Stimulated activated CD4-positive, alpha-beta T cell treated with anti-CD3 and anti-CD28 coated beads, Interleukin-4, amount 100 ng/mL, for 24 hours (primary cell): Measurements from ENCODE around the gene SVIL.
"Not testable (repeated sequence)": the region's sequence is repeated elsewhere in the genome, so short reads cannot be mapped to it uniquely, and the experiment has no call there.

ENCODE experiments used
- DNase-seq: peaks from one replicate; pipeline ENCODE4 v3.0.0-alpha.2; 2020

Gene SVIL

DNA sequence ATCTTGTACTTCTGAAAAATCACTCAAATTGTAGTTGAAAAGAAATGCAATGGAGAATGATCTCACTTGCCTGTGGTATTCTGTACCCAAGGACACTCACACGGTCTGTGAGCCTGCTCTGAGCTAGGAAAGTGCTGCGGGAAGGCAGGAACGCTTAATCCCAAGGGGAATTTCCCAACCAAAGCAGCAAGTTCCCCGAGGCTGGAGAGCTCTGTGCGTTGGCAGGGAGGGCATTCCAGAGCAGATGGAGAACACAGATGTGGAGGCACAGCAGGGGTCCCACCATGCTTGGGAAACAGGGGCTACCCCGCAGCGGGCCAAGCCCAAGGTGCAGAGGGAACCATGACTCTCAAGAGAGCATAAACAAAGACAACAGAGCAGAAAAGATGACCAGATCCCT lies 13.6 kb downstream of the SVIL start:
- no peak for DNase-seq

DNA sequence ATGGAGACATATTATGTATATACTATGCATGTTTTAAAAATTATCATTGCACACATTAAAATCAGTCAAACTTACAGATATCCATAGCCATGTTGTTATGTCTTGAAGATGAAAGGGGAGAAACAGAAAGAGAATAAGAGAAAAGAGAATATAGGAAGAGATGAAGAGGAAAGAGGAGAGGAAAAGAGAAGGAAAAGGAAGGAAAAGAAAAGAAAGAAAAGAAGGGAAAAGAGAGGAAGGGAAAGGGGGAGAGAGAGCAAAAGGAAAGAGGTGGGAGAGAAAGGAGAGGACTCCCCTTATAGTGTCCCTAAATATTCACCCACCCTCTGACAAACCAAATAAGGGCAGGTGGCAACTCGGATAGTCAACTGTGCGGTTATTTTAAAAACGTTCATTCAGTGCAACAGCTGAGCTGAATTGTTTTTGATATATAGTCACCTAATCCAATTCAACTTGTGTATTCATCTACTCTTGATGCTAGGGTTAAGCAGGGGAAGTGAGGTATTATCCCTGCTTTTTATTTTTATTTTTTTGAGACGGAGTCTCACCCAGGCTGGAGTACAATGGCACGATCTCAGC lies 14.6 kb downstream of the SVIL start:
- no peak for DNase-seq

DNA sequence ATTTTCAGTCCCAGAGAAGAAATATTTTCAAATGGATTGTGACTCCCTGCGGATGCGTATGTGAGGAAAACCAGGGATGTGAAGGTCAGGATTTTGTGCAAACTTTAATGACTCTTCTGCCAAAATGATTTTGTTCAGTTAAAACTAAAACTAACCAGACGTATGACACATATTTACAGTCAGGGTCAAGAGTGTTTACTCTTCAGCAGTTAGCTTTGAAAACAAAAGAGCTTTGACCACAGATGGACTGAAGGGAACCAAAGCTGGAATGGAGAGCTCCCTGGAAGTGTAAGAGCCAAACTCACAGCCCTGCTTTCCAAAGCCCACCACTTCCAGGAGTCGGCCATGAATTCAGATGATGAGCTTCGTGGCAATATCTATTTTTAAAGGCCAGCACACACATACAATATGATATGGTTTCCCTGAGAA lies 15.5 kb downstream of the SVIL start:
- no peak for DNase-seq

DNA sequence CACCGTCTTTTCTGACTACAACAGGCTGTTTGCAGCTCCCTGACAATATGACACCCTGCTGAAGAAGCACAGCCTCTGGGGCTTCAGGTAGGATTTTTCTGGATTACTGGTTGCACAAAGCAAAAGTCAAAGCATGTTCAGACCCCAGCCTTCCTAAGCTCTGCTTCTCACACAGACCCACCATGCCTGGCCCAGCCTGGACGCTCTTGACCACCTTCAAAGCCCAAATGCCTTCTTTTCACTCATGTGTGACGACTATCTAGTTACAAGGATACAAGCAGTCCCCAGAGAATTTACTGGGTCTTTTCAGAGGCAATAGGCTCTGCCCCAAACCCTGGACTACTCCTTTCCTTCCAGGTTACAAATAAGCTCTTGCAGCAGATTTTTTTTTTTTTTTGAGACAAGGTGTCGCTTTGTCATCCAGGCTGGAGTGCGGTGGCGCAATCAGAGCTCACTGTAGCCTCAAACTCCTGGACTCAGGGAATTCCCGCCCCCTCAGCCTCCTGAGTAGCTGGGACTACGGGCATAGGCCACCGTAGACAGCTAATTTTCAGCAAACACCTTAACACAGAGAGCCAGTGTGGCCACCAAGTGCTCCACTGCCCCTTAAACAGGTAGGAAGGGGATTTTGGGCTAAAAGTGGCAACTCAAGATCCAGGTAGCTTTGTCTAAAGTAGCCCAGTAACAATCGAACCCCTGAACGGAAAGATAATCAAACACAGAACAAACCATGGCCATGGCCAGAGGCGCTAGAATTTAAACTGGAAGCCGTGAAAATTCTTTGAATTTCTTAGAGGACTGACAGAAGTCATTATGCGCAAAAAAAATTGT lies 16.2 kb downstream of the SVIL start:
- no peak for DNase-seq

DNA sequence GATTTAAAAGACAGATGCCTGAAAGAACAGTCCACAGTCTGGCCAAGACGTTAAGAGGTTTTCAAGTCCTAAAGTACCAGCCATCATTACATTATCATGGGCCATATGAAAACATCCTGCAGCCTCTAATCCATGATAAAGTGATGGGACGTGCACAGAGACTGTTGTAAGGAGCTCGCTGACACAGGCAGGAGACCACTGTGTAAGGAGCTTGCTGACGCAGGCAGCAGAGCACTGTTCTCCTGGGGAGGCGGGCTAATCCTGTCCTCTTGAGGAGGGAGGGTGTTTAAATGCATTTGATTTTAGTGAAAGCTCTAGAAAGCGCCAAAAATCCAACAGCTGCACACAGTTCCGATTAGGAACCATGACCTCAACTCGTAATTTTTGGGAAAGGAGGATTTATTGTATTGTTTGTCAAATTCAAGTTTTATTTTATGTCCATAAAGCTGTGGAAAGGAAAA lies 16.9 kb downstream of the SVIL start:
- no peak for DNase-seq

DNA sequence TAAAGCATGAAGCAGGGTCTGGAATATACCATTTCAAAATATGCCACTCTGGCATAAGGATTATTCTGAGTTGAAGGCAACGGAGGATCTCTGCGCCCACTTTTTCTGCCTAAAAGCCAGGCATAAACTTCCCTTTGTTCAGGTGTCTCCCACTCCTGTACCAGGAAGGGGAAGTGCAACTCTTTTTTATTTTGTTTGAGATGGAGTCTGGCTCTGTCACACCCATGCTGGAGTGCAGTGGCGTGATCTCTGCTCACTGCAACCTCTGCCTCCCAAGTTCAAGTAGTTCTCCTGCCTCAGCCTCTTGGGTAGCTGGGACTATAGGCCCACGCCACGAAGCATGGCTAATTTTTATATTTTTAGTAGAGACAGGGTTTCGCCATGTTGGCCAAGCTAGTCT lies 18.2 kb downstream of the SVIL start:
- DNase-seq, result no peak

DNA sequence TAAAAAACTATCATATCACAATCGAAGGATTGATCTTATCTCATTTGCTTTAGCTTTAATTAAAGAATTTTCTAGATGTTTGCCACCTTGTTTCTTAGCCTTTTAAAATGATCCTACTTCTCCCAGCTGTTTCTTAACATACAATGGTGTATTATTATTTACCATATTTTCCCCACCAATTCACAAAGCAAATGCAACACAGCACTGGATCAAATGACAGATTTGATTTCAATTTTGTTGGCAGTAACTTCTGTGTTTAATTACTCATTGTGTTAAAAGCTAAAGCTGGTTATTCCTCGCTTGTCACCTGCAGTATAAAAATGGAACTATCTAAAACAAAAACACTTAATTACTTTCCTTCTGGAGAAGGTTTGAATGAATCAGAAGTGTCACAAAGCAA lies 19.6 kb downstream of the SVIL start:
- DNase-seq, result no peak

DNA sequence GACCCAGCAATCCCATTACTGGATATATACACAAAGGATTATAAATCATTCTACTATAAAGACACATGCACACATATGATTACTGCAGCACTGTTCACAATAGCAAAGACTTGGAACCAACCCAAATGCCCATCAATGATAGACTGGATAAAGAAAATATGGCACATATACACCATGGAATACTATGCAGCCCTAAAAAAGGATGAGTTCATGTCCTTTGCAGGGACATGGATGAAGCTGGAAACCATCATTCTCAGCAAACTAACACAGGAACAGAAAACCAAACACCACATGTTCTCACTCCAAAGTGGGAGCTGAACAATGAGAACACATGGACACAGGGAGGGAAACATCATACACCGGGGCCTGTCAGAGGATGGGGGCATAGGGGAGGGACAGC lies 20.5 kb downstream of the SVIL start:
- not testable (repeated sequence) for DNase-seq

DNA sequence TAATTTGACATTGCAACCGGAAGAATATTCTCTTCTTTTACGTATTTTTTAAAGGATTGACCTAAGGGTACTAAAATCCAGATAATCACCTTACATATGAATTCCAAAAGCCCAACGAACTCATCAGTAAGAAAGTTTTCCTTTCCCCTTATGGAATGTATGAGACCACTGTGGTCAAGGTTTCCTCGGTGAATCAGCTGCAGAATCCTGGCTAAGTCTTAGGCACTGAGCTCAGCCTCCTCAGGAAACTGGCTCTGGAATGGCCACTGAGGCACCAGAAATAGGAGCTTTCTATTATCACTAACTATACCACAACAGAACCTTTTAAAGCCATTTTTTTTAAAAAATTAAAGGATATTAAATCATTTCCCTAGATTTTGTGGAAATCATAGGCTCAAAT lies 21.0 kb downstream of the SVIL start:
- DNase-seq, result no peak

DNA sequence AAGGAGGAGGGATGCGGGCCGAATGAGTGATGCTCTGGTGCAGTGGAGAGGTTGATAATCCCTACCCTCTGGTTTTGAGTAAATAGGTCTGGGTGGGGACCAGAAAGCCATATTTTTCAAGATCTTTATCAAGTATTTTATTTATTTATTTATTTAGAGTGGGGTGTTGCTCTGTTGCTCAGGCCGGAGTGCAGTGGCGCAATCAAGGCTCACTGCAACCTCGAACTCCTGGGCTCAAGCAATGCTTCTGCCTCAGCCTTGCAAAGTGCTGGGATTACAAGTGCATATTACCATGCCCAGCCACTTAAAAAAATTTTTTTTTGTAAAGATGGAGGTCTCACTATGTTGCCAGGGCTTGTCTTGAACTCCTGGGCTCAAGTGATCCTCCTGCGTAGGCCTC lies 21.6 kb downstream of the SVIL start:
- no peak for DNase-seq

DNA sequence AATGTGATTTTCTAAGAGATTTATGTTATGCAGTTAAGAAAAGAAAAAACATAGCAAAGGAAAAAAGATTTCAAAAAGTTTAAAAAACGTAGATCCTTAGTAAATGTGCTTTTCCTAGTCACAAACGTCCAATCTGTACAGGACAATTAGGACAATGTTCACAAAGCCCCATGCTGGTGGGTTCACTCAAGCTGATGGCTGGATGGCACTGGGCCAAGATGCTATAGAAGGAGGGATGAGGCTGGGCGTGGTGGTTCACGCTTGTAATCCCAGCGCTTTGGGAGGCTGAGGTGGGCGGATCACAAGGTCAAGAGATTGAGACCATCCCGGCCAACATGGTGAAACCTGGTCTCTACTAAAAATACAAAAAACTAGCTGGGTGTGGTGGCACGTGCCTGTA lies 22.1 kb downstream of the SVIL start:
- DNase-seq, result no peak

DNA sequence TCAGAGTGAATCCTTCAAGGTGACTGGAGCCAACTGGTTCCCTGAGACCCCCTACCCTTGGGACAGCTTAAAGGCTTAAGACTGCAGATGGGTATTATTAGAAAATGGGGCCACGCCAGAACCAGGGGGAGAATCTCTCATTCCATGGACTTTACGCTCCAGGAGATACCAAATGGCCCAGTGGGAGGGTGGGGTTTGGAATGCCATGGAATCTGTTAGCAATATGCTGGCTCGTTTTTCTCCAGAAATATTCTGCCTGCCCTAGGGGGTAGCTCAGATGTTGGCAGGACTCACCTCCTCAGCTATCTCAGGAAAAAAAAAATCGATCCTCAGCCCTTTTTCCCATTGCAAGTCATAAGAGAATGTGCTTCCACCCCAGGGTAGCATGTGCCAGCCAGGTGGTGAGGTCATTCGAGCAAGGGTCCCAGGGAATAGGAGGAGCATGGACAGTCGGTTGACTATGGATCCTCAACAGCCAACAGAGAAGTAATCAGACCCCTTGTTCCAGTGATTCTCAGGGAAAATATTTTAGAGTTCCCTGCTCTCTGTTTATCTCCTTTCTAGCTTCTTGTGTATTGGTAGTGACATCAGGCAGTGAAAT lies 22.9 kb downstream of the SVIL start:
- no peak for DNase-seq

DNA sequence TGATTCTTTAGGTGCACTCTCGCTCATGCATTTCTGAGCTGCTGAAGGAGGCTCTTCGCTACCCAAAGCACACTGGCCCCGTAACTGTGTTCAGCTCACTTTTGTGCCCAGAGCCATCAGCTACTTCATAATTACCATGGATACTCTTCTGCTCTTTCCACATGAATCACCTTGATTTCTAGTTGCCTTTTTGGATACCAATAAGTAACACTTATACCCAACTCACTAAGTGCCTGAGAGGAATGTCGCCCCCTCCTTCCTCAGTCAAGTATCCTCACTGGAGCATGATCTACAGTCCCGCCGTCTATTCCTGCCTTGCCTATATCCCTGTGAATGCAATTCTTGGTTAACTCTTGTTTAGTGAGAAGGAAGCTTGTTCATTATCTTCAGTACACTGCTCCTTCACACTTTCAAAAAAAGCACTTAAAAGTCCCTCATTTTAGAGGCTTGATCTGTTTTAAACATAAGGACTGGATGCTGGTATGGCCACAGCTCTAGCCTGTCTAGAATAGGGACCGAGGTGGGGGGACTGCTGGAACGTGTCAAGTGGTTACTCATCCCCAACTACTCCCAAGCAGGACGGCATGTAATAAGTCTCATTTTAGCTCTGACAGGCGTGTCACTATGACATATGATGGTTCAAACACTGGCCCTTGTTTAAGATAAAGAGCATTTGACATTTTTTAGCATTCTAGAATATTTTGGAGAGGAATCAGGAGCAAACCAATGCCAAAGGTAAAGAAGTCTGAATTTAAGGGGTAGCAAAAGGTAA lies 23.7 kb downstream of the SVIL start:
- DNase-seq, result no peak

DNA sequence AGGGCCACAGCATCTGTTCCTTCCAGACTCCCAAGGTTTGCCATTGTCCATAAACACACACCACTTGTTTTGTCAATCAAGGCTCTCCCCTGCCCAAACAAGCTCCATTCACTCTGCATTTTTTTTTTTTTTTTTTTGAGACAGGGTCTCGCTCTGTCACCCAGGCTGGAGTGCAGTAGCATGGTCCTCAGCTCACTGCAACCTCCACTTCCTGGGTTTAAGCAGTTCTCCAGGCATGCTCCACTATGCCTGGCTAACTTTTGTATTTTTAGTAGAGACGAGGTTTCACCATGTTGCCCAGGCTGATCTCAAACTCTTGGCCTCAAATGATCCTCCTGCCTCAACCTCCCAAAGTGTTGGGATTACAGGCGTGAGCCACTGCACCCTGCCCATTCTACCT lies 24.4 kb downstream of the SVIL start:
- DNase-seq, result not testable (repeated sequence)

DNA sequence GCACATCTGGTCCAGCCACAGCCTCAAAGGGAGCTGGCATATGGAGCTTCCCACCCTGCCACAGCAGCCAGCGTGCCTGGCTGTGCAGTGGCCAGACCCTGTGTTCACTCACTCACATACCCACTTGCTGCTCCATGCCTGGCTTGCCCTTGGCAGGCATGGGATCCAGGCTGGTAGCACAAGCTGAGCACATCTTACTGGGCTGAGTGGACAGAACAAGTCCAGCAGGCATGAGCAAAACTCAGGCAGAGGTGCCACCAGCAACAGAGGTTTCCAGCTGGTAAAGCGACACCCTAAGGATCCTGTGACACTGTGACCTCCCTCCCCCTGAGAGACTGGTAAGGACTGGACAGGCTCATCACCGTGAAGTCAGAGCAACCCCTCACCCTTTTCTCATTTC lies 25.1 kb downstream of the SVIL start:
- DNase-seq, result no peak

DNA sequence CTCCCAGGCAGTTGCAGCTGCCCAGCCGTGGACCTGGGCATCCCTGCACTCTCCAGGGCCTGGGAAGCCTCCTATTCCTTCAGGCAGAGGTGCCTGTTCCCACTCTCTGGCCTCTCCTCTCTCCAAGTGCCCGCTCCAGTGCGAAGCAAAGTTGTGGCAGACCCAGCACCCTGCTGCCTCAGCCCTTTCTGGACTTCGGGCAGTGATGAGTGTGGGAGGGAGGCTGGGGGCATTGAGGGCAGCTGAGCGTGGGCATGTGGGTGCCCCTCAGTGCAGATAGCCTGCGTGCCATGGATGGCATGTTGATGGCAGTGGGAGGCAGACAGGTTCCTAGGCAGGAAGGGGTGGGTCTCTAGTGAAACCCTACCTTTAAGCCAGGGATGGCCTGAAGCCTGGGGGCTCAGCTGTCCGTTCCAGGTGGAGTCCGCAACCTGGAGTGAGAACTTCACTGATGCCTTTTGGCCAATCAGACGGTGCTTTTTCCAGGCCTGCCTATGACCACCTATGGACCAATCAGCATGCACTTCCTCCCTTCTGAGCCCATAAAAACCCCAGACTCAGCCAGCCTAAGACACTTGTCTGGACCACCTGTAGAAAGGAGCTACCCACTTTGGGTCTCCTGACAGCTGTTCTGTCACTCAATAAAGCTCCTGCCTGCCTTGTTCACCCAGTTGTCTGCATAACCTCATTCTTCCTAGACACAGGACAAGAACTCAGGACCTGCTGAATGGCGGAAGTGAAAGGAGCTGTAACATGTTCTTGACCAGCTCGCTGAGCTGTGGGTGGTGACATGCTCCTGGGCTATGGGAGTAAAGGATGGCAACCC lies 26.1 kb downstream of the SVIL start:
- no peak for DNase-seq

DNA sequence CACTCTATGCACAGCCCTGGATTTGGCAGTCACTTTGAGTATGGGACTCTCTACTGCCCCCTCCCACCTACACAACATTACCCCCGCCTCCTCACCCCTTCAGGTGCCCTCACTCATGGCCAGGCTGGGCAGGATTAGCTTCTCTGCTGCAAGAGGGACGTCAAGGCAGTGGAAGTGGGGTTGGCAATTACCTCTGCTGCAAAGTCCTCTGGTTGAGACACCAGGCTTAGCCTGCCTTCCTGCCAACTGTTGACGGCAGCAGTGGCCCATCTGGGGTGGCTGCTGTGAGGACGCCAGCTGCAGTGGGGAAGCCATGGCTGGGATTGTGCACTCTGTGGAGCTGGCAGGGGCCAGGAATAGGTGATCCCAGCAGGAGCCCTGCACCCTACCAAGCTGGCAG lies 26.7 kb downstream of the SVIL start:
- DNase-seq, result no peak

DNA sequence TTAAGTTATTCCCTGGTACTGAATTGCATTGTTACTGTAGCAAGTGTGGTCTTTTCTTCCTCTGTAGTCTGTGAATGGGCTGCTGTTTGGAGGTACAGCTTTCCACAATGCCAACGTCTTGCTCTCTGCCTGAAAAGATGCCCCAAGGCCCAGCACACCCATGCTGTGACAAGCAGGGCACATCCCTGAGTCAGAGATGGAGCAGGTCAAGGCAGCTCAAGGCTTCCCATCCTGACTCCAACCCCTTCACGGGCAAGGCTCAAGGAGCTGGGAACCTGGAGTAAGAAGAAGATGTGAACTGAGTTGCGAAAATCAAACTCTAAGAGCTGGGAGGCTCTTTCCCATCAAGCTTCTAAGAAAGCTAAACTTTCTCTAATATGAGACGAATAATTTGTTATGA lies 27.2 kb downstream of the SVIL start:
- no peak for DNase-seq

DNA sequence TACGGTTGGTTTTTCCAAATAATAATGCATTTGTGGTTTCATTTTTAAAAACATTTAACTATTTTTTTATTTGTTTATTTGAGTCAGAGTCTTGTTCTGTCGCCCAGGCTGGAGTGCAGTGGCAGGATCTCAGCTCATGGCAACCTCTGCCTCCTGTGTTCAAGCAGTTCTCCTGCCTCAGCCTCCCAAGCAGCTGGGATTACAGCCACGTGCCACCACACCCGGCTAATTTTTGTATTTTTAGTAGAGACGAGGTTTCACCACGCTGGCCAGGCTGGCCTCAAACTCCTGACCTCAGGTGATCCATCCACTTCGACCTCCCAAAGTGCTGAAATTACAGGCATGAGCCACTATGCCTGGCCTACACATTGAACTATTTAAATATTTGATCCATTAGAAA lies 28.1 kb downstream of the SVIL start:
- DNase-seq, result not testable (repeated sequence)

DNA sequence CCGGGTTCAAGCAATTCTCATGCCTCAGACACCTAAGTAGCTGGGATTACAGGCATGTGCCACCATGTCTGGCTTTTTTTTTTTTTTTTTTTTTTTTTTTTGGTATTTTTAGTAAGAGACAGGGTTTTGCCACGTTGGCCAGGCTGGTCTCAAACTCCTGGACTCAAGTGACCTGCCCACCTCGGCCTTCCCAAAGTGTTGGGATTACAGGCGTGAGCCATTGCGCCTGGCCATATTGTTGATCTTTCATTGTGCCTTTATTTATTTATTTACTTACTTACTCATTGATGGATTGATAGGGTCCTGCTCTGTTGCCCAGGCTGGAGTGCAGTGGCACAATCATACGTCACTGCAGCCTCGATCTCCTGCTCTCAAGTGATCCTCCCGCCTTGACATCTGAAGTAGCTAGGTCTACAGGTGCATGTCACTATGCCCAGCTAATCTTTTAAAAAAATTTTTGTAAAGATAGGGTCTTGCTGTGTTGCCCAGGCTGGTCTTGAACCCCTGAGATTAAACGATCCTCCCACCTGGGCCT lies 30.4 kb downstream of the SVIL start:
- DNase-seq, result no peak

DNA sequence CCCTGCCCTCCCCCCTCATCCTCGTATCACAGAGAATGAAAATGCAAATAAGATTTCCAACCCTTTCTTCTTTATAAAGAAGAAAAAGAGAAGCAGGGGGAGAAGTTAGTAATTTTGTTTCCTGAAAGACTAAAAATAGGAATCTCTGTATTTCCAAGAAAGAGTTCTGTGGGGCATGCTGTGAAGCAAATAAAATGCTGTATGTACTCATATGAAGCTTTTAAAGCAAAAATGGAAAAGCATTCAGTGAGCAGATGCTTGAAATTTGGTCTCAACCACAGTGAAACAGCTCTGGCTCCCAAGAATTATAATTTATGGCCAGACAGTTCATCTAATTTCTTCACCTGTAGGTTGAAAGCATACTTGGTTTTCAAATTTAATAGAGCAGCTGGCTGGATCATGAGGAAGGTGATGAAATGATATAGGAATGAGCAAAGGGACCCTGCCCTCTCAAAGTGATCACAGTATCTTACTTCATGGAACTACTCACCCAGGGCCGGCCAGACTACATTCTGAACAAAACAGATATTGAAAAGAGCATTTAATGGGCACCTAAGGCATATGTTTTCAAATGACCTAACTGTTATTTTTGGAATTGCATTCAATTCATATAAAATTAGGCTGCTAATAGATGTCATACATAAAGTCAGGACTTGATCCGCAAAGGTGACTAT lies 31.4 kb downstream of the SVIL start:
- DNase-seq, result no peak

DNA sequence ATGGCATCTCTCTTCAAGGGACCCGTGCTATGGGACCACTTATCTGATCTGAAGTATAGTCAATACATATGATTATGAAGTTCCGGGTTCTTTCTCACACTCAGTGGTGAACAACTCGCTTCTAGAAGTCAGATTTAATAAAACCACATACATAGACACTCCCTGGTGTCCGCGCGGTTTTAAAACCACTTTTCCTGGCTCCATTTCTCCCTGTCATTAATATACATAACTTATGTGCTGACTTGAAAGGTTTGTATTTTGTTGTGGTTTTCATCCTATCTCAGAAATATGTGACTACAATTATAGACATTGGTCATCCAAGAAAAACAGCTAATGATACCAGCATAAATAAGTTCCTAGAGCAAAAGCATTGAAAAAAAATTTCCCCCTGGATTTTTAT lies 34.0 kb downstream of the SVIL start:
- DNase-seq, result no peak
